Measurements from ENCODE around the gene ARL15. TPM values are rescaled to one million over a fixed set of nuclear protein-coding genes. Genes with fewer than 3 reads are reported as not detected.

ARL15 gene
- total and polyA plus RNA-seq, 4 donors, result 5.0 to 24.8 (median 13.3) TPM

DNA sequence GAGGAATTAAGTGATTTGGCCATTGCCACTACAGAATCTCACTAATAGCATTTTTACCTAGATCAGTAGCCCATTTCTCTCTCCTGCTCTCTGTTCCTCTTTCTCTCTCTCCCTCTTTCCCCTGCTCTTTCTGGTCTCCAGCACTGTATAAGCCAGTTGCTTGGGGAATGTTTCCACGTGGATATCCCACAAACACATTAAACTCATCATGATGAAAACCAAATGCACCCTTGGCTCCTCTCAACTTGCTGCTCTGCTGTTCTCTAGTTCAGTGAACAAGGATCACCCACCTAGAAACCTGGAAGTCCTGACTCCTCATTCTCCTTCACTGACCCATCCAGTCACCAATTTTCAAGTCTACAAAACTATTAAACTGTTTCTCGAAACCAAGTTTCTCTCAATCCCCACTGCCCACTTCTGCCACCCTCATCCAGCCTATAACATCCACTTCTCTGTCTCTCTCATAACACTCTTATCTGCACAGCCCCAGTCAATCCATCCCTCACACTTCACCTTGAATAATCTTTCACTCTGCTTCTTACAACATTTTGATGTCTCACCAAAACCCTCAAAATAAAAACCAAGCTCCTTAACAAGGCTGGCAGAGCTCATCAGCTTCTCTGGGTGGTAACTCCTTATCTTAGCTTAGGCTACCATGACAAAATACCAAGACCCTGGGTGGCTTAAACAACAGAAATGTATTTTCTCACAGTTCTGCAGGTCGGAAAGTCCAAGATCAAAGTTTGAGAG is 79.3 kb downstream of the ARL15 start:
- H3K27me3 ChIP-seq (ENCODE audit: control insufficient read depth in 4 of 4, insufficient read depth in 4 of 4, low read length in 3 of 4), result no peaks in the 10 kb centered on the region
- TF ChIP-seq, protein P1, sequence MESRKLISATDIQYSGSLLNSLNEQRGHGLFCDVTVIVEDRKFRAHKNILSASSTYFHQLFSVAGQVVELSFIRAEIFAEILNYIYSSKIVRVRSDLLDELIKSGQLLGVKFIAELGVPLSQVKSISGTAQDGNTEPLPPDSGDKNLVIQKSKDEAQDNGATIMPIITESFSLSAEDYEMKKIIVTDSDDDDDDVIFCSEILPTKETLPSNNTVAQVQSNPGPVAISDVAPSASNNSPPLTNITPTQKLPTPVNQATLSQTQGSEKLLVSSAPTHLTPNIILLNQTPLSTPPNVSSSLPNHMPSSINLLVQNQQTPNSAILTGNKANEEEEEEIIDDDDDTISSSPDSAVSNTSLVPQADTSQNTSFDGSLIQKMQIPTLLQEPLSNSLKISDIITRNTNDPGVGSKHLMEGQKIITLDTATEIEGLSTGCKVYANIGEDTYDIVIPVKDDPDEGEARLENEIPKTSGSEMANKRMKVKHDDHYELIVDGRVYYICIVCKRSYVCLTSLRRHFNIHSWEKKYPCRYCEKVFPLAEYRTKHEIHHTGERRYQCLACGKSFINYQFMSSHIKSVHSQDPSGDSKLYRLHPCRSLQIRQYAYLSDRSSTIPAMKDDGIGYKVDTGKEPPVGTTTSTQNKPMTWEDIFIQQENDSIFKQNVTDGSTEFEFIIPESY (IDR thresholded peaks at IDR 0.05), result no peak
- TF ChIP-seq, protein P2, sequence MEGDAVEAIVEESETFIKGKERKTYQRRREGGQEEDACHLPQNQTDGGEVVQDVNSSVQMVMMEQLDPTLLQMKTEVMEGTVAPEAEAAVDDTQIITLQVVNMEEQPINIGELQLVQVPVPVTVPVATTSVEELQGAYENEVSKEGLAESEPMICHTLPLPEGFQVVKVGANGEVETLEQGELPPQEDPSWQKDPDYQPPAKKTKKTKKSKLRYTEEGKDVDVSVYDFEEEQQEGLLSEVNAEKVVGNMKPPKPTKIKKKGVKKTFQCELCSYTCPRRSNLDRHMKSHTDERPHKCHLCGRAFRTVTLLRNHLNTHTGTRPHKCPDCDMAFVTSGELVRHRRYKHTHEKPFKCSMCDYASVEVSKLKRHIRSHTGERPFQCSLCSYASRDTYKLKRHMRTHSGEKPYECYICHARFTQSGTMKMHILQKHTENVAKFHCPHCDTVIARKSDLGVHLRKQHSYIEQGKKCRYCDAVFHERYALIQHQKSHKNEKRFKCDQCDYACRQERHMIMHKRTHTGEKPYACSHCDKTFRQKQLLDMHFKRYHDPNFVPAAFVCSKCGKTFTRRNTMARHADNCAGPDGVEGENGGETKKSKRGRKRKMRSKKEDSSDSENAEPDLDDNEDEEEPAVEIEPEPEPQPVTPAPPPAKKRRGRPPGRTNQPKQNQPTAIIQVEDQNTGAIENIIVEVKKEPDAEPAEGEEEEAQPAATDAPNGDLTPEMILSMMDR (IDR thresholded peaks at IDR 0.05; ENCODE audit: low read depth, low read length, missing input control), result no peak
- TF ChIP-seq FOXA2 (IDR thresholded peaks at IDR 0.05) (no peak), JUND (IDR thresholded peaks at IDR 0.05) (no peak), HNF4A (conservative IDR thresholded peaks at IDR 0.05) (no peak), HNF4G (IDR thresholded peaks at IDR 0.05) (no peak), SP1 (IDR thresholded peaks at IDR 0.05) (no peak), FOXA1 (IDR thresholded peaks at IDR 0.05) (no peak), RAD21 (IDR thresholded peaks at IDR 0.05) (no peak), TAF1 (conservative IDR thresholded peaks at IDR 0.05) (no peak)
- TF ChIP-seq, protein P3, sequence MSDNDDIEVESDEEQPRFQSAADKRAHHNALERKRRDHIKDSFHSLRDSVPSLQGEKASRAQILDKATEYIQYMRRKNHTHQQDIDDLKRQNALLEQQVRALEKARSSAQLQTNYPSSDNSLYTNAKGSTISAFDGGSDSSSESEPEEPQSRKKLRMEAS (IDR thresholded peaks at IDR 0.05), result no peak
- TF ChIP-seq, protein P4, sequence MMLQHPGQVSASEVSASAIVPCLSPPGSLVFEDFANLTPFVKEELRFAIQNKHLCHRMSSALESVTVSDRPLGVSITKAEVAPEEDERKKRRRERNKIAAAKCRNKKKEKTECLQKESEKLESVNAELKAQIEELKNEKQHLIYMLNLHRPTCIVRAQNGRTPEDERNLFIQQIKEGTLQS (IDR thresholded peaks at IDR 0.05), result no peak
- 79% methylated on average over 3 of the region's 3 CpGs for WGBS

DNA sequence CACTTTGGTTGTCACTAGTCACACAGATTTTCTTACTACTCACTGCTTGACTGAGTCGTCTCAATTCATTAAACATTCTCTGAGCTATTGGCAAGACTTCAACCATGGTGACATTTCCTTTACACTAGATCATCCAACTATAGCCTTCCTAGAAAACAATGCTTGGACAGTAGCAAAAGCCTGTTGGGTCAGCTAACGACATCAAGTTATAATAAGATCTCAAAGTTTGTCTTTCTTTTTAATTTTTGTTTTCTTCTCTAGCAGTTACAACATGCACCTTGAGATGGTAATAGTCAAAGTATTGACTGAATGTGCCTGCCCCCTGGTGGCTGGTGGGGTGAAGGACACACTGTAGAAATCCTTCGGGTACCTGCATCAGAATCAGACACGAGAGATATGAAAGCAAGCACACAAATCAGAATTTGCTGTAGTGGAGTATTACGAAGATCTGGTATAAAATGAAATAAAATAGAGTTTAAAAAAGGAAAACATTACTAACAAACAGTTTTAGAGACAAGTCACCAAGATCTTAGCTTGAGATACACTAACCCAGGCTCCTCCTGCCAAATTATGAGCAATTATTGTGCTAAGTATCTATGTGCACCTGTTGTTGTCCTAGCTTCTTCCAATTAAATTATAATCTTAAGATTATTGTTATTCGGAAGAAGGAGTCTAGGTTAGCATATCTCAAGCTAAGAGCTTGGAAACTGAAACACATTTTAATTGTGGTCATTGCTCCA is 81.2 kb downstream of the ARL15 start:
- WGBS, result 9% methylated on average over 6 of the region's 6 CpGs
- DNase-seq (ENCODE audit: low spot score), result peak; percentile 77
- no peak overlapping the region for H3K9ac ChIP-seq (ENCODE audit: low read depth in 1 of 2, low read length in 2 of 2)
- TF ChIP-seq FOXA1 (IDR thresholded peaks at IDR 0.05), result no peak
- peak; percentile 87 to 90 for TF ChIP-seq RAD21 (IDR thresholded peaks at IDR 0.05)
- no peak for TF ChIP-seq RXRA (IDR thresholded peaks at IDR 0.05)
- no peak for TF ChIP-seq HNF4G (IDR thresholded peaks at IDR 0.05)
- TF ChIP-seq, protein P1 (IDR thresholded peaks at IDR 0.05), result no peak
- TF ChIP-seq EGR1 (IDR thresholded peaks at IDR 0.05; ENCODE audit: low read depth in 2 of 2), result no peak
- TF ChIP-seq, protein P5, sequence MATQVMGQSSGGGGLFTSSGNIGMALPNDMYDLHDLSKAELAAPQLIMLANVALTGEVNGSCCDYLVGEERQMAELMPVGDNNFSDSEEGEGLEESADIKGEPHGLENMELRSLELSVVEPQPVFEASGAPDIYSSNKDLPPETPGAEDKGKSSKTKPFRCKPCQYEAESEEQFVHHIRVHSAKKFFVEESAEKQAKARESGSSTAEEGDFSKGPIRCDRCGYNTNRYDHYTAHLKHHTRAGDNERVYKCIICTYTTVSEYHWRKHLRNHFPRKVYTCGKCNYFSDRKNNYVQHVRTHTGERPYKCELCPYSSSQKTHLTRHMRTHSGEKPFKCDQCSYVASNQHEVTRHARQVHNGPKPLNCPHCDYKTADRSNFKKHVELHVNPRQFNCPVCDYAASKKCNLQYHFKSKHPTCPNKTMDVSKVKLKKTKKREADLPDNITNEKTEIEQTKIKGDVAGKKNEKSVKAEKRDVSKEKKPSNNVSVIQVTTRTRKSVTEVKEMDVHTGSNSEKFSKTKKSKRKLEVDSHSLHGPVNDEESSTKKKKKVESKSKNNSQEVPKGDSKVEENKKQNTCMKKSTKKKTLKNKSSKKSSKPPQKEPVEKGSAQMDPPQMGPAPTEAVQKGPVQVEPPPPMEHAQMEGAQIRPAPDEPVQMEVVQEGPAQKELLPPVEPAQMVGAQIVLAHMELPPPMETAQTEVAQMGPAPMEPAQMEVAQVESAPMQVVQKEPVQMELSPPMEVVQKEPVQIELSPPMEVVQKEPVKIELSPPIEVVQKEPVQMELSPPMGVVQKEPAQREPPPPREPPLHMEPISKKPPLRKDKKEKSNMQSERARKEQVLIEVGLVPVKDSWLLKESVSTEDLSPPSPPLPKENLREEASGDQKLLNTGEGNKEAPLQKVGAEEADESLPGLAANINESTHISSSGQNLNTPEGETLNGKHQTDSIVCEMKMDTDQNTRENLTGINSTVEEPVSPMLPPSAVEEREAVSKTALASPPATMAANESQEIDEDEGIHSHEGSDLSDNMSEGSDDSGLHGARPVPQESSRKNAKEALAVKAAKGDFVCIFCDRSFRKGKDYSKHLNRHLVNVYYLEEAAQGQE (IDR thresholded peaks at IDR 0.05), result no peak
- TF ChIP-seq GABPA (IDR thresholded peaks at IDR 0.05 in 1 of 2, conservative IDR thresholded peaks at IDR 0.05 in 1 of 2), result no peak
- TF ChIP-seq, protein P2 (IDR thresholded peaks at IDR 0.05; ENCODE audit: low read depth, low read length, missing input control), result peak; percentile 90
- no peak for TF ChIP-seq NR2F2 (IDR thresholded peaks at IDR 0.05)
- TF ChIP-seq, protein P4 (IDR thresholded peaks at IDR 0.05), result no peak

More for the DNA sequence above, 79.3 kb downstream of the ARL15 start:
- no peaks in the 10 kb centered on the region for H3K9me3 ChIP-seq (ENCODE audit: control insufficient read depth in 4 of 4, low read length in 3 of 4)
- DNase-seq (ENCODE audit: low spot score), result no peak
- no peaks in the 10 kb centered on the region for H3K4me1 ChIP-seq (ENCODE audit: control insufficient read depth in 4 of 4, insufficient read depth in 4 of 4, low read length in 3 of 4)
- no peak overlapping the region for H3K27ac ChIP-seq (ENCODE audit: low read depth in 1 of 2, low read length in 2 of 2)
- no peaks in the 10 kb centered on the region for H3K36me3 ChIP-seq (ENCODE audit: control insufficient read depth in 4 of 4, insufficient read depth in 3 of 4, low read depth in 1 of 4, low read length in 3 of 4)
- H3K9ac ChIP-seq (ENCODE audit: low read depth in 1 of 2, low read length in 2 of 2), result no peak overlapping the region
- no peak overlapping the region for H3K4me3 ChIP-seq (ENCODE audit: low read depth in 1 of 3, low read length in 3 of 3)

More for the DNA sequence above, 81.2 kb downstream of the ARL15 start:
- H3K27me3 ChIP-seq (ENCODE audit: control insufficient read depth in 4 of 4, insufficient read depth in 4 of 4, low read length in 3 of 4), result no peaks in the 10 kb centered on the region
- no peaks in the 10 kb centered on the region for H3K36me3 ChIP-seq (ENCODE audit: control insufficient read depth in 4 of 4, insufficient read depth in 3 of 4, low read depth in 1 of 4, low read length in 3 of 4)
- no peaks in the 10 kb centered on the region for H3K9me3 ChIP-seq (ENCODE audit: control insufficient read depth in 4 of 4, low read length in 3 of 4)
- no peaks in the 10 kb centered on the region for H3K4me1 ChIP-seq (ENCODE audit: control insufficient read depth in 4 of 4, insufficient read depth in 4 of 4, low read length in 3 of 4)
- H3K4me3 ChIP-seq (ENCODE audit: low read depth in 1 of 3, low read length in 3 of 3), result no peak overlapping the region
- H3K27ac ChIP-seq (ENCODE audit: low read depth in 1 of 2, low read length in 2 of 2), result no peak overlapping the region

Data from liver (tissue), 9 donors.